ENCODE data around the gene ECT2L.
"Not testable (repeated sequence)": the region's sequence is repeated elsewhere in the genome, so short reads cannot be mapped to it uniquely, and the experiment has no call there.

ECT2L gene

GRCh38 chr6:138931660-138932059 lies 135.8 kb downstream of the ECT2L start:
- no peak for DNase-seq (ENCODE audit: low spot score)
- no peak for FAIRE-seq

DNA sequence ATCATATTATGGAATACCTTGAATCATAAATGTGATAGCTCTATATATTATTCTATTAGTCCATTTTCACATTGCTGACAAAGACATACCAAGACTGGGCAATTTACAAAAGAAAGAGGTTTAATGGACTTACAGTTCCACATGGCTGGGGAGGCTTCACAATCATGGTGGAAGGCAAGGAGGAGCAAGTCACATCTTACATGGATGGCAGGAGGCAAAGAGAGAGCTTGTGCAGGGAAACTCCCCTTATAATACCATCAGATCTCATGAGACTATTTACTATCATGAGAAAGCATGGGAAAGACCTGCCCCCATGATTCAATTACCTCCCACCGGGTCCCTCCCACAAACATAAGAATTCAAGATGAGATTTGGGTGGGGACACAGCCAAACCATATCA lies 141.0 kb downstream of the ECT2L start:
- not testable (repeated sequence) for FAIRE-seq

DNA sequence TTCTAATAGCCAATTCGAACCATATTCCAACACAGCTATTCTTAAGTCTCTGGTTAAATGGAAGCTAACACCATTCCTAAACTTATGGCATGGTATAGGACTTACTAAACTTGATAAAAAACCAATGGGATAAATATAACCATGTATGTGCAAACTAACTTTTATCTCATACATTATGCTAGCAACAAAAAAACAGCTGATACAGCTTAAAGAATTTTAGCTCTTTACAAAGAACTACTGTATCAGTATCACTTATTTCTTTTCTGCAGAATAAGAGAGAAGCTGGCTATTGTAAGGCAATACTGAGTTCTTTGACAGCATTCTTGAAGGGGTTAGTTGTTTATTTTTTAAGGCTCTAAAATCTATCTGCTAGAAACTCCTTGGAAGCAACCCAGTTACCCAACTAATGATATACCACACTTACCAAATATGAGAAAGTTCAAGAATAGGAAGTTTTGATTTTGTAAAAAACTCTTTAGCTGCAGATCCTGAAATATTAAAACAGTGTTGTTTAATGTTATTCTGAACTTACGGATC lies 147.3 kb downstream of the ECT2L start:
- DNase-seq (ENCODE audit: low spot score) (no peak), FAIRE-seq (no peak)

More for the DNA sequence above, 141.0 kb downstream of the ECT2L start:
- DNase-seq (ENCODE audit: low spot score), result not testable (repeated sequence)

DNA sequence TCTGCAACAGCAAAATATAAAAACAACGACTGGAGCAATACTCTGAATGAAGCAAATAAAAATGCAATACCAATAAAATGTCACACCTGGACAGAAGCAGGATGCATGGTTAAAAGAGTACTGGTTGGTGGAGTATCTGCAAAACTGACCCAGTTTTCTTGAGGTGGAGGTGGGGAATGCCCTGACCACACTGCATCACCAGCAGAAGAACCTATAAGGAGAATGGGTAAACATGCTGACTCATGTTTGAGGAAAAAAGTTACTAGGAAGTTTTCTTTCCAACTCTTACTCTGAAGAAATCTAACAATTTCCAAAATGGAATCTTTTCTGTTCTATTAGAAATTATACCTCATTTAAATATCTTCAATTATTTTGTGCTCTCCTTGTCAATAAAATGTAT lies 148.5 kb downstream of the ECT2L start:
- no peak for FAIRE-seq

DNA sequence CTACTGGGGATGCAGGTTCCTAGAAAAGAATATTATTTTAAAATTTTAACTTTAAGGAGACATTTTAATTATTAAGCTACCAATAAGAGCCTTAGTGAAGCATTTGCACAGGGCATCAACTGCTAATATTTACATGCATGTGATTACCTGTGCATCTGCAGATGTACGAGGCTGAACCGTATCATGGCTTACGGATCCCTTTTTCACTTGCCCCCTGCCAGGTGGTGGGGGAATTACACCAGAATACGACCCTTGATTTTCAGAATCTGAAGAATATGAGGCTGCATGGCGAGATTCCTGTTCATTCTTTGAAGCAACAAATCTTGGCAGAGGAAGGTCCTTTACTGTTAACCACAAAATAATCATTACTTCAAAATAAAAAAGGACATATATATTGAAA lies 149.5 kb downstream of the ECT2L start:
- FAIRE-seq, result no peak
- peak; percentile 9 for DNase-seq (ENCODE audit: low spot score)

More for the DNA sequence above, 148.5 kb downstream of the ECT2L start:
- DNase-seq (ENCODE audit: low spot score), result peak; percentile 6

GRCh38 chr6:138948004-138948403 lies 152.1 kb downstream of the ECT2L start:
- DNase-seq (ENCODE audit: low spot score) (no peak), FAIRE-seq (no peak)

GRCh38 chr6:138948546-138949179 lies 152.8 kb downstream of the ECT2L start:
- no peak for DNase-seq (ENCODE audit: low spot score)
- no peak for FAIRE-seq

DNA sequence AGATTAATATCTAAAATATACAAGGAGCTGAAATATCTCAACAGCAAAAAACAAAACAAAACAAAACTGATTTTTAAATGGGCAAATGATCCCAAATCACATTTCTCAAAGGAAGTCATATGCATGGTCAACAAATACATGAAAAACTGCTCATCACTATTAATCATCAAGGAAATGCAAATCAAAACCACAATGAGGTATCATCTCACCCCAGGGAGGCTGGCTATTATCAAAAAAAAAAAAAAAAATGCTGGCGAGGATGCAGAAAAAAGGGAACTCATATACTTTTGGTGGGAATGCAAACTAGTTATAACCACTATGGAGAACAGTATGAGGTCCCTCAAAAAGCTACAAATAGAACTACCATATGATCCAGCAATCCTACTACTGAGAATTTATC lies 157.6 kb downstream of the ECT2L start:
- DNase-seq (ENCODE audit: low spot score) (no peak), FAIRE-seq (no peak)
